ENCODE measurements around the gene RAET1G.

GRCh38 chr6:149951096-149951495, 28.2 kb upstream of the RAET1G start:
- TF ChIP-seq FOSB (CRISPR knock-in tag; IDR thresholded peaks at IDR 0.05) = no peak
- no peak for TF ChIP-seq CHD2 (IDR thresholded peaks at IDR 0.05; ENCODE audit: low read length, partially characterized antibody)
- no peak for TF ChIP-seq CTCF (IDR thresholded peaks at IDR 0.05)
- no peak for TF ChIP-seq RAD21 (conservative IDR thresholded peaks at IDR 0.05 in 1 of 2, IDR thresholded peaks at IDR 0.05 in 1 of 2)
- no peak for TF ChIP-seq CEBPB (IDR thresholded peaks at IDR 0.05)
- TF ChIP-seq BHLHE40 (IDR thresholded peaks at IDR 0.05; ENCODE audit: low read depth, low read length) = no peak
- TF ChIP-seq USF2 (IDR thresholded peaks at IDR 0.05) = no peak
- no peak for TF ChIP-seq ZNF302 (CRISPR knock-in tag; IDR thresholded peaks at IDR 0.05)
- no peak for TF ChIP-seq RFX5 (IDR thresholded peaks at IDR 0.05)
- TF ChIP-seq MAFK (IDR thresholded peaks at IDR 0.05; ENCODE audit: partially characterized antibody) = no peak
- TF ChIP-seq ESRRA (IDR thresholded peaks at IDR 0.05; ENCODE audit: borderline replicate concordance, low read length) = no peak
